K562 (cell line): ENCODE measurements around the gene ATP5MG. TPM values are rescaled to one million over a fixed set of nuclear protein-coding genes. Genes with fewer than 3 reads are reported as not detected.

Source experiments
- ARHGAP35 ChIP-seq: fragments of 450-650 bp; IDR thresholded peaks from 2 replicates; pipeline ENCODE4 v1.6.1; 2018; ENCODE audit not compliant: partially characterized antibody
- CBFA2T2 ChIP-seq: fragments of 450-650 bp; conservative IDR thresholded peaks from 2 replicates; pipeline ENCODE4 v1.6.1; 2017; ENCODE audit warnings: mild to moderate bottlenecking
- CSDE1 ChIP-seq, 2 experiments: fragments of 450-650 bp; IDR thresholded peaks; 2 replicates each; pipeline ENCODE4 v1.6.1; 2016; ENCODE audit warnings: mild to moderate bottlenecking in 1 of 2
- KAT2B ChIP-seq: IDR thresholded peaks from one replicate; pipeline ENCODE4 v1.6.1; 2012; ENCODE audit warnings: low read depth, mild to moderate bottlenecking, control low read depth, inconsistent platforms, low read length, moderate library complexity
- RNF2 ChIP-seq: sonication (generic); IDR thresholded peaks from 2 replicates; pipeline ENCODE4 v1.6.1; 2016
- TAF1 ChIP-seq: IDR thresholded peaks from 2 replicates; pipeline ENCODE4 v1.6.1; 2011; ENCODE audit warnings: mild to moderate bottlenecking, low read length, moderate library complexity; ENCODE audit not compliant: insufficient read depth, control insufficient read depth, severe bottlenecking; ENCODE audit errors: extremely low read depth
- TCF15 ChIP-seq: fragments of 250-450 bp; sonication (Bioruptor Pico); IDR thresholded peaks from 2 replicates; pipeline ENCODE4 v1.8.0; 2022; ENCODE audit warnings: moderate library complexity, mild to moderate bottlenecking, inconsistent platforms
- XRCC4 ChIP-seq: IDR thresholded peaks from one replicate; pipeline ENCODE4 v1.6.1; 2011; ENCODE audit not compliant: insufficient read depth, insufficient read length; ENCODE audit errors: extremely low read depth
- ZFP30 ChIP-seq: fragments of 250-450 bp; sonication (Bioruptor Pico); IDR thresholded peaks from 2 replicates; pipeline ENCODE4 v1.8.0; 2022; ENCODE audit warnings: moderate library complexity, mild to moderate bottlenecking, inconsistent platforms, borderline replicate concordance
- ZNF134 ChIP-seq: fragments of 250-450 bp; sonication (Bioruptor Pico); conservative IDR thresholded peaks from 2 replicates; pipeline ENCODE4 v1.4.0; 2020
- ZNF592 ChIP-seq: fragments of 450-650 bp; IDR thresholded peaks from 2 replicates; pipeline ENCODE4 v1.6.1; 2017; ENCODE audit warnings: antibody characterized with exemption, mild to moderate bottlenecking
- ZNF655 ChIP-seq: fragments of 250-450 bp; sonication (Bioruptor Pico); IDR thresholded peaks from 2 replicates; pipeline ENCODE4 v1.5.0; 2021
- ZNF707 ChIP-seq: fragments of 250-450 bp; sonication (Bioruptor Pico); conservative IDR thresholded peaks from 2 replicates; pipeline ENCODE4 v1.8.0; 2022; ENCODE audit warnings: inconsistent platforms, mild to moderate bottlenecking, moderate library complexity
- ZSCAN32 ChIP-seq: fragments of 450-650 bp; formaldehyde crosslinking; IDR thresholded peaks from 2 replicates; pipeline ENCODE4 v1.4.0; 2020; ENCODE audit warnings: mild to moderate bottlenecking, moderate library complexity
- polyA plus RNA-seq, 8 experiments: library from polyadenylated mRNA; depleted of rRNA in 4 of 8; stranded (reverse) in 5 of 8; unstranded in 3 of 8; fragments of >200 nt; fragmentation: Nextera tagmentation in 2 of 8; fragmentation: Illumina TruSeq in 1 of 8; extraction: Ambion mirVana in 2 of 8; extraction: Trizol in 1 of 8; gene quantifications; 2 replicates each; pipeline versions ENCODE4 v1.2.1 to v1.2.3, GENCODE V29; 2011 to 2014; ENCODE audit warnings: inconsistent platforms in 1 of 8, missing spikeins in 1 of 8
- total RNA-seq, 7 experiments: library from RNA; depleted of rRNA in 6 of 7; stranded (reverse); fragments of >200 nt in 6 of 7; fragmentation: Illumina TruSeq in 2 of 7; extraction: Trizol in 2 of 7; gene quantifications; 2 replicates each; pipeline versions ENCODE4 v1.2.1 to v1.2.3, GENCODE V29; 2011 to 2021; ENCODE audit warnings: low replicate concordance in 1 of 7
- TF ChIP-seq, protein P1 (sequence below): fragments of 250-450 bp; sonication (Bioruptor Pico); IDR thresholded peaks from 2 replicates; pipeline ENCODE4 v1.9.0; 2021; ENCODE audit warnings: mild to moderate bottlenecking, inconsistent platforms
- TF ChIP-seq, protein P2 (sequence below): fragments of 250-450 bp; sonication (Bioruptor Pico); IDR thresholded peaks from 2 replicates; pipeline ENCODE4 v1.5.0; 2020; ENCODE audit warnings: mild to moderate bottlenecking

The ATP5MG gene
- total and polyA plus RNA-seq, 9 of the 15 experiments (the other 6 are each of a cell fraction or from before 2014, with no cell fraction given): 301 to 2,138 (median 434) TPM

GRCh38 chr11:118437208-118438125, 36.1 kb downstream of the ATP5MG start (continued):
- TF ChIP-seq, protein P1, sequence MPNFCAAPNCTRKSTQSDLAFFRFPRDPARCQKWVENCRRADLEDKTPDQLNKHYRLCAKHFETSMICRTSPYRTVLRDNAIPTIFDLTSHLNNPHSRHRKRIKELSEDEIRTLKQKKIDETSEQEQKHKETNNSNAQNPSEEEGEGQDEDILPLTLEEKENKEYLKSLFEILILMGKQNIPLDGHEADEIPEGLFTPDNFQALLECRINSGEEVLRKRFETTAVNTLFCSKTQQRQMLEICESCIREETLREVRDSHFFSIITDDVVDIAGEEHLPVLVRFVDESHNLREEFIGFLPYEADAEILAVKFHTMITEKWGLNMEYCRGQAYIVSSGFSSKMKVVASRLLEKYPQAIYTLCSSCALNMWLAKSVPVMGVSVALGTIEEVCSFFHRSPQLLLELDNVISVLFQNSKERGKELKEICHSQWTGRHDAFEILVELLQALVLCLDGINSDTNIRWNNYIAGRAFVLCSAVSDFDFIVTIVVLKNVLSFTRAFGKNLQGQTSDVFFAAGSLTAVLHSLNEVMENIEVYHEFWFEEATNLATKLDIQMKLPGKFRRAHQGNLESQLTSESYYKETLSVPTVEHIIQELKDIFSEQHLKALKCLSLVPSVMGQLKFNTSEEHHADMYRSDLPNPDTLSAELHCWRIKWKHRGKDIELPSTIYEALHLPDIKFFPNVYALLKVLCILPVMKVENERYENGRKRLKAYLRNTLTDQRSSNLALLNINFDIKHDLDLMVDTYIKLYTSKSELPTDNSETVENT: no peak
- no peak for TF ChIP-seq XRCC4
- no peak for TF ChIP-seq ZFP30
- peak; percentile 52 for TF ChIP-seq TAF1
- no peak for TF ChIP-seq ZNF592
- TF ChIP-seq RNF2: 0 out of 2 replicates have a peak, but pooled peaks have one; percentile 25
- TF ChIP-seq KAT2B: no peak
- TF ChIP-seq ZNF655 (CRISPR knock-in tag): no peak
- no peak for TF ChIP-seq TCF15 (CRISPR knock-in tag)
- no peak for TF ChIP-seq CSDE1 (IDR thresholded peaks at IDR 0.05)
- TF ChIP-seq CBFA2T2: peak; percentile 85
- TF ChIP-seq ZNF134 (CRISPR knock-in tag): no peak
- TF ChIP-seq ARHGAP35: no peak
- no peak for TF ChIP-seq ZSCAN32
- TF ChIP-seq, protein P2, sequence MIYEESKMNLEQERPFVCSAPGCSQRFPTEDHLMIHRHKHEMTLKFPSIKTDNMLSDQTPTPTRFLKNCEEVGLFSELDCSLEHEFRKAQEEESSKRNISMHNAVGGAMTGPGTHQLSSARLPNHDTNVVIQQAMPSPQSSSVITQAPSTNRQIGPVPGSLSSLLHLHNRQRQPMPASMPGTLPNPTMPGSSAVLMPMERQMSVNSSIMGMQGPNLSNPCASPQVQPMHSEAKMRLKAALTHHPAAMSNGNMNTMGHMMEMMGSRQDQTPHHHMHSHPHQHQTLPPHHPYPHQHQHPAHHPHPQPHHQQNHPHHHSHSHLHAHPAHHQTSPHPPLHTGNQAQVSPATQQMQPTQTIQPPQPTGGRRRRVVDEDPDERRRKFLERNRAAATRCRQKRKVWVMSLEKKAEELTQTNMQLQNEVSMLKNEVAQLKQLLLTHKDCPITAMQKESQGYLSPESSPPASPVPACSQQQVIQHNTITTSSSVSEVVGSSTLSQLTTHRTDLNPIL: no peak
- no peak for TF ChIP-seq ZNF707
